ENCODE measurements around the gene OAT.

OAT gene

DNA sequence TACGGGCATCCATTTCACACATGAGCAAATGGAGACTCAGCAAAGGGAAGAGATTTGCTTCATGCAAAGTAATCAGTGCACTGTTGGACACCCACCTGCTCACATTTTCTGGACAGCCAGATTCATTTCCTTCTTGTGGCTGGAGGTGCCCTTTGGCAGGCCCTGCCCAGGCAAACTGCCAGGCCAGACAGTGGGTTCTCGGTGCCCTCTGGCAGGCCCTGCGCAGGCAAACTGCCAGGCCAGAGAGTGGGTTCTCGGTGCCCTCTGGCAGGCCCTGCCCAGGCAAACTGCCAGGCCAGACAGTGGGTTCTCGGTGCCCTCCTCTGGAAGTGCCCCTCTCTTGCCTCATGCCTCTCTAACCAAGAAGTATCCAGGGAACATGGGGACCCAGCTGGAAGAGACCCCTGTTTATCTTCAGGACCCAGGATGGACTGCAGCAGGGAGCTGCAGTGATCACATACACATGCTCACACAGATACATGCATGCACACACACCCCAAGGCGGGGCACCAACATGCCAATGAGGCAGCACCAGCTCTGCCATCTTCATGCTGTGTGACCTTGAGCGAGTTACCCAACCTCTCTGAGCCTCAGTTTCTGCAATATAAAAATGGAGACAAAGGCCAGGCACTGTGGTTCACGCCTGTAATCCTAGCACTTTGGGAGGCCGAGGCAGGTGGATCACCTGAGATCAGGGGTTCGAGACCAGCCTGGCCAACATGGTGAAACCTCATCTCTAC is 67.1 kb downstream of the OAT start:
- no peak overlapping the region for H3K27ac ChIP-seq (ENCODE audit: low read depth, low read length)
- H3K9me3 ChIP-seq (ENCODE audit: control insufficient read depth in 5 of 5, low read length in 5 of 5), result peaks cover 0 to 5% (median 0%) of the 10 kb centered on the region in 5 donors
- H3K36me3 ChIP-seq (ENCODE audit: control insufficient read depth in 5 of 5, insufficient read depth in 5 of 5, low read length in 5 of 5), result no peaks in the 10 kb centered on the region
- peaks cover 0 to 12% (median 9%) of the 10 kb centered on the region in 5 donors for H3K4me1 ChIP-seq (ENCODE audit: control insufficient read depth in 5 of 5, insufficient read depth in 5 of 5, low read length in 5 of 5)
- H3K9ac ChIP-seq (ENCODE audit: low read length in 5 of 5), result no peak overlapping the region
- H3K27me3 ChIP-seq (ENCODE audit: control insufficient read depth in 5 of 5, insufficient read depth in 4 of 5, low read length in 5 of 5), result peaks cover 0 to 10% (median 3%) of the 10 kb centered on the region in 5 donors
- no peak overlapping the region for H3K4me3 ChIP-seq (ENCODE audit: low read depth in 1 of 5, low read length in 5 of 5)

GRCh38 chr10:124350806-124351205 is 67.9 kb downstream of the OAT start:
- no peaks in the 10 kb centered on the region for H3K36me3 ChIP-seq (ENCODE audit: control insufficient read depth in 5 of 5, insufficient read depth in 5 of 5, low read length in 5 of 5)
- no peak overlapping the region for H3K4me3 ChIP-seq (ENCODE audit: low read depth in 1 of 5, low read length in 5 of 5)
- peaks cover 0 to 10% (median 3%) of the 10 kb centered on the region in 5 donors for H3K27me3 ChIP-seq (ENCODE audit: control insufficient read depth in 5 of 5, insufficient read depth in 4 of 5, low read length in 5 of 5)
- no peak overlapping the region for H3K27ac ChIP-seq (ENCODE audit: low read depth, low read length)
- H3K4me1 ChIP-seq (ENCODE audit: control insufficient read depth in 5 of 5, insufficient read depth in 5 of 5, low read length in 5 of 5), result peaks cover 0 to 12% (median 9%) of the 10 kb centered on the region in 5 donors
- H3K9ac ChIP-seq (ENCODE audit: low read length in 5 of 5), result no peak overlapping the region
- no peaks in the 10 kb centered on the region for H3K9me3 ChIP-seq (ENCODE audit: control insufficient read depth in 5 of 5, low read length in 5 of 5)

GRCh38 chr10:124349996-124350280 is 68.8 kb downstream of the OAT start:
- H3K4me1 ChIP-seq (ENCODE audit: control insufficient read depth in 5 of 5, insufficient read depth in 5 of 5, low read length in 5 of 5), result peaks cover 0 to 9% (median 7%) of the 10 kb centered on the region in 5 donors
- H3K4me3 ChIP-seq (ENCODE audit: low read depth in 1 of 5, low read length in 5 of 5), result no peak overlapping the region
- H3K9ac ChIP-seq (ENCODE audit: low read length in 5 of 5), result no peak overlapping the region
- no peaks in the 10 kb centered on the region for H3K9me3 ChIP-seq (ENCODE audit: control insufficient read depth in 5 of 5, low read length in 5 of 5)
- peaks cover 0 to 10% (median 3%) of the 10 kb centered on the region in 5 donors for H3K27me3 ChIP-seq (ENCODE audit: control insufficient read depth in 5 of 5, insufficient read depth in 4 of 5, low read length in 5 of 5)
- H3K36me3 ChIP-seq (ENCODE audit: control insufficient read depth in 5 of 5, insufficient read depth in 5 of 5, low read length in 5 of 5), result no peaks in the 10 kb centered on the region
- no peak overlapping the region for H3K27ac ChIP-seq (ENCODE audit: low read depth, low read length)

DNA sequence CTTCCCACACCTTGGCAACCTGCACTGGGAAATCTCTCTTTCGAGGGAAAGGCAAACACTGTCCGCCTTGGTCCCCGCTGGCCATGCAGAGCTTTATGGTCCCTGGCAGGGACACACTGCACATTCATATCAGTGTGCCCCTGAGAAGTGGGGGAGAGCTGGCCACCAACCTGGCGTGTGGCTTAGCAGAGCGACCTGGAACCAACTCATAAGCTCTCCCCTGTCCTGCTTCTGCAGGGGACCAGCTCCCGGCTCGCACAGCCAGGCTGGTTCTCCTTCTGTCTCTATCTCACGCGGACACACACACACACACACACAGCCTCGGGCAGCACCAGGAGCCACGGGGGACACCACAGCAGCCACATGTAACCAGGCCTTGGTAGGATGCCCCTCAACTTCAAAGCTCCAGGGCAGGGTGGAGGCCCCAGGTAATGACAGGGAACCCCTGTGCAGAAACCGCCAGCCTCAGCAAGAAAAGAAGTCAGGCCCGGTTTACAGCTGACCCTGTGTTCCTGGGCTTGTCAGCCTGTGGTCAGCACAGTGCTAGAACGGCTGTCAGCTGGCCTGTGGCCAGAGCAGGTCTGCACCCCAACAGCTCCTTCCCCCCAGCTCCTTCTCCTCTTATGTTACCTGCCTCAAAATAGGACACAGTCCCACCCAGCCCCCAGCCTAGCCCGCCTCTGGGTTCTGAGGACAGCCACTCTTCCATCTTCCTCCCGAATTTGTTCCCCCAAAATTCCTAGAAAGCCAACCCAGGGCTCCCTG is 69.3 kb downstream of the OAT start:
- Histone ChIP-seq H3K9me3 (ENCODE audit: control insufficient read depth in 5 of 5, low read length in 5 of 5) (no peaks in the 10 kb centered on the region), H3K4me1 (ENCODE audit: control insufficient read depth in 5 of 5, insufficient read depth in 5 of 5, low read length in 5 of 5) (peaks cover 0 to 4% (median 2%) of the 10 kb centered on the region in 5 donors), H3K9ac (ENCODE audit: low read length in 5 of 5) (no peak overlapping the region), H3K27ac (ENCODE audit: low read depth, low read length) (no peak overlapping the region), H3K4me3 (ENCODE audit: low read depth in 1 of 5, low read length in 5 of 5) (no peak overlapping the region), H3K27me3 (ENCODE audit: control insufficient read depth in 5 of 5, insufficient read depth in 4 of 5, low read length in 5 of 5) (peaks cover 0 to 10% (median 3%) of the 10 kb centered on the region in 5 donors), H3K36me3 (ENCODE audit: control insufficient read depth in 5 of 5, insufficient read depth in 5 of 5, low read length in 5 of 5) (no peaks in the 10 kb centered on the region)

DNA sequence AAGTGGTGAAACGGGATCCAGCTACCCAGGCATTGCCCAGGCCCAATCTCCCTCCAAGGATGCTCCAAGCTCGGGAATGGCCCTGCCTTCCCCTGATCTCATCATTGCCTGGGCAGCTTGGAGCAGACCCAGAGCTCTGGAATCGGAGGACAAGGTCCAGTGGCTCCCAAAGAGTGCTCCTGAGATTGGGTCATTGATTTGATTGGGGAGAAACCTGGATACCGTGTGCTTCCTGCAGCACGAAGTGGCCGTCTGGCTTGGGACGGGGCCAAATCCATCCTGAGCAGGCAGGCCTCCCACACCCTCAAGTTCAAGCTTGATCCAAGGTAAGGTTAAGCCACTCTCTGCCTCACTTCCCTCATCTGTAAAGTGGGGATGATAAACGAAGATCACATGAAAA is 69.9 kb downstream of the OAT start:
- no peak overlapping the region for H3K9ac ChIP-seq (ENCODE audit: low read length in 5 of 5)
- peaks cover 0 to 10% (median 3%) of the 10 kb centered on the region in 5 donors for H3K27me3 ChIP-seq (ENCODE audit: control insufficient read depth in 5 of 5, insufficient read depth in 4 of 5, low read length in 5 of 5)
- no peaks in the 10 kb centered on the region for H3K36me3 ChIP-seq (ENCODE audit: control insufficient read depth in 5 of 5, insufficient read depth in 5 of 5, low read length in 5 of 5)

DNA sequence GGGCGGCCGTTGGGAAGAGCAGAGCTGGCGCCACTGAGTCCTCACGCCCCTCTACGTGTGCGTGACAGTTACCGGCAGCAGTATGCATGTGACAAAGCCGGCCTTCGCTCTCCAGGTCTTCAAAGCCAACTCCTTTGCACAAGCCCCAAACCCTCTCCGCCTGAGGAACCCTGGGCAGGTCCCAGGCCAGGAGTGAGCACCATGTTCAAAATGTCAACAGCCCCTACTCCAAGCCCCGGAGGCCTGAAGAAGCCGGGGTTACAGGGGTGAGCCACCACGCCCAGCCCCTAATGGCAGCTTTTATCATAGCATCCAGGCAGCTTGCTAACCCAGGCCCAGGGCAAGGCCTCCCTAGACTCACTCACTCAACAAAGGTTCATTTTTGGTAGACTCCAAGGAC is 70.8 kb downstream of the OAT start:
- Histone ChIP-seq H3K27me3 (ENCODE audit: control insufficient read depth in 5 of 5, insufficient read depth in 4 of 5, low read length in 5 of 5) (peaks cover 0 to 7% (median 2%) of the 10 kb centered on the region in 5 donors), H3K9me3 (ENCODE audit: control insufficient read depth in 5 of 5, low read length in 5 of 5) (no peaks in the 10 kb centered on the region), H3K27ac (ENCODE audit: low read depth, low read length) (no peak overlapping the region), H3K4me3 (ENCODE audit: low read depth in 1 of 5, low read length in 5 of 5) (no peak overlapping the region), H3K4me1 (ENCODE audit: control insufficient read depth in 5 of 5, insufficient read depth in 5 of 5, low read length in 5 of 5) (no peaks in the 10 kb centered on the region), H3K36me3 (ENCODE audit: control insufficient read depth in 5 of 5, insufficient read depth in 5 of 5, low read length in 5 of 5) (no peaks in the 10 kb centered on the region), H3K9ac (ENCODE audit: low read length in 5 of 5) (no peak overlapping the region)

More for the DNA sequence above, 69.9 kb downstream of the OAT start:
- Histone ChIP-seq H3K4me1 (ENCODE audit: control insufficient read depth in 5 of 5, insufficient read depth in 5 of 5, low read length in 5 of 5) (no peaks in the 10 kb centered on the region), H3K27ac (ENCODE audit: low read depth, low read length) (no peak overlapping the region), H3K9me3 (ENCODE audit: control insufficient read depth in 5 of 5, low read length in 5 of 5) (no peaks in the 10 kb centered on the region), H3K4me3 (ENCODE audit: low read depth in 1 of 5, low read length in 5 of 5) (no peak overlapping the region)

Data from subcutaneous abdominal adipose tissue (tissue), 5 donors.